NCI-H2227 (cell line): ENCODE data around the gene UBASH3A.

Experiments used
- DNase-seq: peaks from one replicate; lab custom pipeline; 2025; ENCODE audit not compliant: unreplicated experiment; lab: John Stamatoyannopoulos, UW

The UBASH3A gene

DNA sequence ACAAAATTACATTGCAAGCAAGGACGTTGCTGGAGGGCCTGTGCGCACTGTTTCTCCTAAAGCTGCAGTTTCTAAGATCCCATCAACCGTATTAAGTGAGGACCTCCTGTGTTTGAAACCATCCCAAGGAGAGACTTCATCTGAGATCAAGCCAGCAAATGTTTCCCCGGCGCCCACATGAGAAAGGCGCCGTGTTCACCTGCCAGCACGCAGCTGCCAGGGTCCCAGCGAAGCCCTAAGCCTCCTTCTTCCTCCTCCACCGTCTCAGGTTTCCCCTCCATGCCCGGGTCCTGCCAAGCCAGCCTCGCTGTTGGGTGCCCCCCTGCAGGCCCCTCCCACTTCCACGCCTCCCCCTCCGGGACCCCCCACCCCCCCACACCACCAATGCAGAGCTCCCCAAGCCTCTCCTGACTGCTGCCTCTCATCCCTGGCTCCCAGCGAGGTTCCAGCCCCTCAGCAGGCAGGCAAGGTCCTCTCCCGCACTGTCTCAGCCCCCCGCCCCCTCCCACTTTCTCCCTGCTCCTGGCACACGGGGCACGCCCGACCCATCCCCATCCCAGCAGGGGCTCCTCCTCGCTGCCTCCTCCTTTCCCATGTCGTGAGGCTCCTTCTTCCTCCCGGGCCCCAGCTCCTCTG lies 28.7 kb upstream of the UBASH3A start:
- peak; percentile 19 for DNase-seq

DNA sequence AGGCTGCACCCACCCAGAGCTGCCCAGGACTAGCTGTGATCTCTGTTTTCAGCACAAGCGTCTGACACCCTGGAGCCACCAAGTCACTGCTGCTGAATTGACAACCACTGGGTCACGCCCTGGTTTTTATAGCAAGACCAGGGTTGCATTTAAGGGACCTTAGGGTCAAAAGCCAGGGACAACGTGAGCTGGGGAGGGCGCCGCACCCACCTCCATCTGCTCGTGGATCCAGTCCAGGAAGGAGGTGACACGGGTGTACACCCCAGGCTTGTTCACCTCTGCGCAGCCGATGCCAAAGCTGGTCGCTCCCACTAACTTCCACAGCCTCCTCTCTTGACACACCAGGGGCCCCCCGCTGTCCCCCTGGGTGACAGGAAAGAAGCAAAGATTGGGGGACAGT lies 28.2 kb upstream of the UBASH3A start:
- no peak for DNase-seq

- no peak for DNase-seq
Observed at GRCh38 chr21:42375966-42376337, 27.8 kb upstream of the UBASH3A start.

DNA sequence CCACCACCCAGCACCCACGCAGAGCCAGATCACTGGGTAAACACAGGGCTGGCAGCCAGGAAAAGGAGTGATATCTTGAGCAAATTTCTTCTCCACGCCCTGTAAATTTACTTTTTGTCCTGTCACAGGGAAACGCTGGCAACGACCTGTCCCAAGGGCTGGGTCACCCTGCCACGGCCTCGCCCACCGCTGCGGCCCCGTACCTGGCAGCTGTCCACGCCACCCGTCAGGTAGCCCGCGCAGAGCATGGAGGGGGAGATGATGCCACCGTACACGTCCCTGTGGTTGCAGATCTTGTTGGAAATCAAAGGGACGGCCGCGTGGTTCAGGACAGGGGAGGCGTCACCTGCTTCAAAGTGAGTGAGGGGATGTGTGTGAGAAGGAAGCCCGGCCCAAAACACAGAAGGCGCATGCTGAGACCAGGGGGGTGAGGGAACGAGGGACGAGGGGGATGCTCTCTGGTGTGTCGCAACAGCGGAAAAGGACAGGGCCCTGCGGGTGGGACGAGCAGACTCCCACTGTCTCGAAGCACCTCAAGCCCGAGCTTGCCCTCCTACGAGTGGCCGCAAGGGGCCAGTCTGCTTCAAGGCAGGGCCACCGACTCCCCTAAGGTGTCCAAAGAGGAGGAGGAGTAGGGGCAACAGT lies 27.2 kb upstream of the UBASH3A start:
- DNase-seq = no peak

GRCh38 chr21:42377211-42377950 lies 26.3 kb upstream of the UBASH3A start:
- DNase-seq = no peak

DNA sequence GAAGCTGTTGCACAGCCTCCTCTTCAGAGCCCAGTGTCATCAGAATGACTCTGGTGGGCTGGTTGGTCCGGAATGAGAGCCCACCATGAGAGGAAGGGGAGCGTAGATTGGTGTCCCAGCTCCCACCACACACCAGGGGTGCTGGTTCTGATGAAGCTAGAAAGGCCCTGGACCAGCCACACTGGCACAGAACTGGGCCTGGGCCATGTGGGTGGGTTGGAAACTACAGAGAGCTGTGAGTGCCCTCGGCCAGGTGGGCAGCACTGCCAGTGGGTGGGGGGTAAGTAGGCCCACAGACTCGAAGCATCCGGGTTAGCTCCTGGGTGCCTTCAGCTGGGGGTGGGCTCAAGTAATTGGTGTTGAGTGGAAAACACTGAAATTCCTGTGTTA lies 25.8 kb upstream of the UBASH3A start:
- no peak for DNase-seq

GRCh38 chr21:42378418-42378817 lies 25.3 kb upstream of the UBASH3A start:
- no peak for DNase-seq

GRCh38 chr21:42379426-42380215 lies 24.1 kb upstream of the UBASH3A start:
- no peak for DNase-seq

DNA sequence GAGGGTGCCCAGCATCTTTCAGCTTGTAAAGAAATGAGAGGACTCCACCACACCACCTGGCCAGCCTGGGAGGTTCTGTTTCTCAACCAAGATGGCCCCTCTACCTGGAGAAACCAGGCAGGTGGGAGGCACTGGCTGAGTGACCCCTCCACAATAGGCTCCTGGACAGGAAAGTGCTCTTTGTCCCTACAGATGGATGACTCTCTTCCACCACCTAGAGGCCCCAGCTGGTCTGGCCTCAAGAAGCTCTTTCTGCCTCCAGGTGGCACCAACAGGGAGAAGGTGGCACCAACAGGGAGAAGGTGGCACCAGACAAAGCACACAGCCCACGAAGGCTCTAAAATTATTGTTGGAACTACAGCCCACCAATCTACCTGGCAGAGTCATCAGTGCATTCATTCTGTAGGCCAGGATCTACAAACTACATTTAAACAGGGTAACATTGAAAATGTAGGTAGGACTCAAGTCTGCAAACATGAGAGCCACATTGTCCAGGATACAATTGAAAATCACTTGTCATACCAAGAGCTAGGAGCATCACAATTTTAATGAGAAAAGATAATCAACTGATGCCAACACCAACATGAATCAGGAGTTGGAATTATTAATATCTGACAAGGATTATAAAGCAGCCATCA lies 22.2 kb upstream of the UBASH3A start:
- no peak for DNase-seq

- DNase-seq = no peak
Observed at GRCh38 chr21:42382915-42383314, 20.8 kb upstream of the UBASH3A start.

GRCh38 chr21:42383331-42383730 lies 20.4 kb upstream of the UBASH3A start:
- DNase-seq = no peak

DNA sequence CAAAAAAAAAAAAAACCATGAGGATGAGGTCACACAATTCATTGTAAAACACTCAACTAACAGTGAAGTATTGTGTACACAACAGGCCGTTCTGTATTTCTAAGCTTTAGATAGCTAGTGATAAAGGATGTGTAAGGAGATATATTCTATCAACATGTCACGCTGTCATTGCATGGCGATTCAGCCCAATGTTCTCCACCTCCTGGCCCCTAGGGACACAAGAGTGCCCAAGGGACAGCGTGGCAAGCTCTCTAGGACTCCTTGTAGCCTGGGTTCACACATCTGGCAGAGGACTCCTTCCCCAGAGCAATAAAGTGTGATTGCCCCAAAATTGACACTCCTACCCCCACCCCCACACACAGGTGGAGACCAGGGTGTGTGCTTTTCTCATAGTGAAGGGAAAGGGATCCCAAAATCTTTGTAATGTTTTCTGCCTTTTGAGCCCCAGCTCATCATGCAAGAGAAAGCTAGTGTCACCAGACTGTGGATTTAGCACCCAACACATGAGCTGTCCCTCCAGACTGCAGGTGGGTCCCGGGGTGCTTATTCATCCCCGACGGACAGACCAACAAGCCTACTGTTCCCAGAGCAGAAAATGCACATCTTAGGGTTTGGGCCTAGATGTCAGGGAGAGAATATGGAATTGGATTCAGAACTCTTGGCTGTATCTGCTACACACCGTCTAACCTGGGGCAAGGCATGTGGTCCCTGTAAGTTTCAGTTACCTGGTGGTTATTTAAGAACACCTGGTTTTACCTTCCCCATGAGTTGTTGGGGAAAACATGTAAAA lies 19.4 kb upstream of the UBASH3A start:
- no peak for DNase-seq

DNA sequence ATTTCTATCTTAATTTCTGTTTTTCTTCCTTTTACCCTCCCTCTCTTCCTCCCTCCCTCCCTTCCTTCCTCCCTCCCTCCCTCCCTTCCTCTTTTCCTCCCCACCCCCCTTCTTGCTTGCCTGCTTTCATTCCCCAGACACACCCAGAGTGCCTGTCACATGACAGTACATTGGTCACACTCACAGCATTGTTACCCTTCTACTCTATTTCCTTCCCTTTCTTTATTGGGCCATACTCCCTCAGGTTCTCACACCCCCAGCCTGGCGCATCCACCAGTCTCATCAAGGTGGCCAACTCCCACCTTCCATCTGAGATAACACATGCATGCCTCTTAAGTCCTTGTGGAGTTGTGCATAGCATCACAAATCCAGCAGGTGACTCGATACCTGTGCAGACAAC lies 18.7 kb upstream of the UBASH3A start:
- DNase-seq = no peak

DNA sequence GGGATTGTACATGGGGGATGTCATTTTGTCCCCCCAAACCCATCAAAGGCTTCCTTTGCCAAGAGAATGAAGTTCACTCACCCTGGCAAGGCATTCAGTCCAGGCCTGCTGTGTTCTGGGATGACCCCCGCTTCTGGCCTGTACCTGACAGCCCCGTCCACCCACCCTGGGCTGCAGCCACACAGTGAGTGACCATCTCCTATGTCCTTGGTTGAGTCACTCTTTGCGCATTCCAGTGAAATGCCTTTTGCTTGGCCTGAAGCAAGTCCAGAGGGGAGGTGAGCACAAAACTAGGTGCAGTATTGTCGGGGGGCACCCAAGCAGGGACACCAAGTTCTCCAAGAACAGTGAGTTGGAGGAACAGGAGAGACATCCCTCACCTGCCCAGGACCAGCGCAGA lies 18.1 kb upstream of the UBASH3A start:
- no peak for DNase-seq

DNA sequence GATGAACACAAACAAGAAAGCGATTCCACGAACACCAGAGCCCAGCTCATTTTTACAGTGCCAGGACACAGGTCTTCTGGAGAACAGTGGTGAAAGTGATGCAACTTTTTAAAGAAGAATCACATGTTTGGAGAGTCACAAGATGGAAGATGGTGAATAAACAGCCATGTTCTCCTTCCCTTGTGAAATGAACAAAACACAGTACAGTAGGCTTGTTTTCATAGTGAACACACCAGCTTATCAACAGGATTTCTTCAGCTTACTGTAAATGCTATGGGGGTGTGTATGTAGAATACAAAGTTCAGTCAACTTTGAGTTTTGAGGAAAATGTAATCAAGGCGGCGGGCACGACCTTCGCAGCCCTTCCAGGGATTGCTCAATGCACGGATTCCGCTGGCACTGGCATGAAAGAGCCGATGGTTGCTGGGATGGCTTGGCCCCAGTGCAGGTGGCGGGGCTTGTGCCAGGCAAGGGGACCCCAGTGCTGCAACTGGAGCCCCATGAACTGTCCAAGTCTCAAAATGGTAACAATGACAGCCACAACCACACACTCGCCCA lies 17.6 kb upstream of the UBASH3A start:
- no peak for DNase-seq

GRCh38 chr21:42387164-42387563 lies 16.5 kb upstream of the UBASH3A start:
- DNase-seq = no peak

DNA sequence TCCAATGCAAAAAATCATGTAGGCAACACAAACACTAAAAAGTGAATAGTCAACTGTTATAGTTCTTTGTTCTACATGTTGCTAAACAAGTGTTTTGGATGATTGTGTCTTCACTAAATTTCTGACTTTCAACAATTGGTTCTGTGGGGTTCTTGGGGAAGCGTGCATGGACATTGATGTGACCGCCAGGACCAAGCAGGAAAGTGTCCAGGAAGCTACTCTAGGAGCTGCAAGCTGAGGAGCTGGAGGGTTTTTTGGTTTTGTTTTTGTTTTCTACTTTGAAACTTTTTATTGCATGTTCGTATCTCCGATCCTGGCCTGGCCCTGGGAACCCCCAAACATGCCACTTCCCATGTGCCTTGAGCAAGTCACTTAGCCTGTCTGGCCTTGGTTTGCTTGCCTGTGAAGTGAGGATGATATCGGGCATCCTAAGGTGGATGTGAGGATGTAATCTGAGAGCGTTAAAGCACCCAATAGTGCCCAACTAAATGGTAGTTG lies 15.8 kb upstream of the UBASH3A start:
- DNase-seq = no peak

GRCh38 chr21:42388740-42389448 lies 14.8 kb upstream of the UBASH3A start:
- DNase-seq = no peak

DNA sequence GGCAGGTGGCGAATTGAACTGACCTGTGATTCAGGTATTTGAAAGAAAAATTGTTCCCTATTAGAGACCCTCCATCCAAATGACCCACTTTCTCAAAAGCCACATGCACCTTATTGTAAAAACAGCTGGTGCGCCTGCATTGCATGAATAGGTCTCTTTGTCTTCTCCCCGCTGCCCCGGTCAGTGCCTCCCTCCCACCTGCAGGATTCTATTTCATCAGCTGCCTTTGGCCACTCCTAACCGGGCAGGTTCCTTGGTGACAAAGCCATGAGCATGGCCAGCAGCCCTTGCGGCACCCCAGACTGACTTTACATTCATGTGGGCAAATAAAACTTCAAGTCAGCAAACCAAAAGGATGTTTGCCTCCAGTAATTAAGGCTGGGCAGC lies 14.3 kb upstream of the UBASH3A start:
- DNase-seq = no peak
